HCT116 (cell line): Measurements from ENCODE around the gene THSD8. TPM values are rescaled to one million over a fixed set of nuclear protein-coding genes. Genes with fewer than 3 reads are reported as not detected.

Source experiments
- ATAC-seq: fragments of 200-7000 bp; cut with Tn5 transposase; 2 replicates; pipeline ENCODE4 v1.9.1; 2020; ENCODE audit warnings: mild to moderate bottlenecking, moderate library complexity
- BruUV-seq: library from RNA; stranded (reverse); fragments of 400-500 nt; replicated peaks from 2 replicates; lab custom pipeline; 2021; lab: Mats Ljungman, UMichigan
- CTCF ChIA-PET: fragments of 300-600 bp; sonication (Branson Sonifier 250); formaldehyde crosslinking; loops from one replicate; lab custom pipeline; 2021; ENCODE audit warnings: antibody characterized with exemption; lab: Charles Lee
- POLR2A ChIA-PET: fragments of 300-600, 350-600 bp; sonication (Branson Sonifier 250); formaldehyde crosslinking; loops from one replicate; lab custom pipeline; 2021; ENCODE audit warnings: antibody characterized with exemption; lab: Charles Lee
- RAD21 ChIA-PET, 2 experiments: fragments of 300-600 bp; sonication (Branson Sonifier 250); formaldehyde crosslinking; loops; one replicate each; lab custom pipeline; 2023; ENCODE audit warnings: low total read pairs in 2 of 2; ENCODE audit not compliant: uncharacterized antibody in 2 of 2, unreplicated experiment in 2 of 2, low non-redundant PET in 1 of 2; lab: Charles Lee
- DNase-seq: peaks from one replicate; pipeline ENCODE4 v3.0.0-alpha.2; 2010; ENCODE audit warnings: low read depth, low spot score
- H2AFZ ChIP-seq: fragments of 200-600 bp; shearing (Covaris generic), sonication (generic); 2 replicates; pipeline ENCODE4 v1.6.1; 2017; ENCODE audit warnings: low read depth, mixed run types, mixed read lengths, antibody characterized with exemption, low read length; ENCODE audit not compliant: poor library complexity, severe bottlenecking
- H3K27ac ChIP-seq: 2 replicates; pipeline ENCODE4 v1.5.1; 2012; ENCODE audit warnings: low read depth, low read length
- H3K27me3 ChIP-seq: fragments of 200-600 bp; sonication (generic); 2 replicates; pipeline ENCODE4 v1.6.1; 2016; ENCODE audit warnings: mixed run types, low read length, mixed read lengths; ENCODE audit not compliant: insufficient read depth
- H3K36me3 ChIP-seq, 2 experiments: fragments of 200-500 bp in 1 of 2; fragments of 200-600 bp in 1 of 2; sonication (Bioruptor generic) in 1 of 2; sonication (generic) in 1 of 2; 2 replicates each; pipeline versions ENCODE4 v1.5.1 to v1.6.1; 2014 to 2016; ENCODE audit warnings: low read length in 2 of 2, inconsistent platforms in 1 of 2, mixed read lengths in 1 of 2, mixed run types in 1 of 2; ENCODE audit not compliant: insufficient read depth in 2 of 2, control insufficient read depth in 1 of 2
- H3K4me1 ChIP-seq, 2 experiments: fragments of 200-600 bp in 1 of 2; sonication (generic) in 1 of 2; 2 replicates each; pipeline versions ENCODE4 v1.5.1 to v1.6.1; 2012 to 2017; ENCODE audit warnings: low read length in 2 of 2, inconsistent platforms in 1 of 2, mild to moderate bottlenecking in 1 of 2, mixed read lengths in 1 of 2, mixed run types in 1 of 2, moderate library complexity in 1 of 2; ENCODE audit not compliant: insufficient read depth in 2 of 2, control insufficient read depth in 1 of 2
- H3K4me2 ChIP-seq: fragments of 200-600 bp; sonication (generic); 2 replicates; pipeline ENCODE4 v1.6.1; 2017; ENCODE audit warnings: mixed run types, low read length, mixed read lengths
- H3K4me3 ChIP-seq, 2 experiments: fragments of 200-600 bp in 1 of 2; sonication (generic) in 1 of 2; replicated peaks in 1 of 2; 2 replicates each; pipeline ENCODE4 v1.5.1; 2011 to 2016; ENCODE audit warnings: low read length in 2 of 2, control low read depth in 1 of 2, low read depth in 1 of 2, mild to moderate bottlenecking in 1 of 2, mixed read lengths in 1 of 2, mixed run types in 1 of 2
- H3K79me2 ChIP-seq: fragments of 200-600 bp; sonication (generic); 2 replicates; pipeline ENCODE4 v1.6.1; 2017; ENCODE audit warnings: mild to moderate bottlenecking, mixed run types, low read length, moderate library complexity, mixed read lengths; ENCODE audit not compliant: insufficient read depth
- H3K9ac ChIP-seq: fragments of 200-600 bp; sonication (generic); 2 replicates; pipeline ENCODE4 v1.6.1; 2016; ENCODE audit warnings: low read length, mixed read lengths
- H3K9me2 ChIP-seq: fragments of 200-600 bp; sonication (generic), shearing (Covaris generic); 2 replicates; pipeline ENCODE4 v1.6.1; 2017; ENCODE audit warnings: mixed run types, mild to moderate bottlenecking, moderate library complexity; ENCODE audit not compliant: insufficient read depth
- H3K9me3 ChIP-seq, 2 experiments: fragments of 200-500 bp in 1 of 2; fragments of 200-600 bp in 1 of 2; sonication (Bioruptor generic) in 1 of 2; sonication (generic) in 1 of 2; 2 replicates each; pipeline ENCODE4 v1.6.1; 2014 to 2017; ENCODE audit warnings: low read length in 2 of 2, mixed read lengths in 2 of 2, inconsistent platforms in 1 of 2, low read depth in 1 of 2, mild to moderate bottlenecking in 1 of 2, mixed run types in 1 of 2, moderate library complexity in 1 of 2; ENCODE audit not compliant: control insufficient read depth in 1 of 2, insufficient read depth in 1 of 2
- H4K20me1 ChIP-seq: fragments of 200-600 bp; sonication (generic), shearing (Covaris generic); 2 replicates; pipeline ENCODE4 v1.6.1; 2017; ENCODE audit warnings: mixed run types, mild to moderate bottlenecking, moderate library complexity; ENCODE audit not compliant: insufficient read depth
- CBX3 ChIP-seq: IDR thresholded peaks from 2 replicates; pipeline ENCODE4 v1.6.1; 2012; ENCODE audit warnings: low read depth
- CEBPB ChIP-seq: IDR thresholded peaks from 2 replicates; pipeline ENCODE4 v1.6.1; 2012; ENCODE audit warnings: low read depth
- CTCF ChIP-seq, 3 experiments: fragments of 200-600 bp in 1 of 3; sonication (generic) in 1 of 3; IDR thresholded peaks in 2 of 3; conservative IDR thresholded peaks in 1 of 3; 2 replicates each; pipeline ENCODE4 v1.5.1; 2012 to 2017; ENCODE audit warnings: low read depth in 2 of 3, low read length in 2 of 3, antibody characterized with exemption in 1 of 3, borderline replicate concordance in 1 of 3, control low read depth in 1 of 3, mild to moderate bottlenecking in 1 of 3, mixed read lengths in 1 of 3, mixed run types in 1 of 3, moderate library complexity in 1 of 3; ENCODE audit not compliant: insufficient read depth in 1 of 3
- EGR1 ChIP-seq: IDR thresholded peaks from 2 replicates; pipeline ENCODE4 v1.6.1; 2012; ENCODE audit warnings: low read depth
- EZH2 ChIP-seq: fragments of 200-600 bp; sonication (generic); IDR thresholded peaks from 2 replicates; pipeline ENCODE4 v1.6.1; 2017; ENCODE audit warnings: antibody characterized with exemption, mixed run types
- EZH2phosphoT487 ChIP-seq: fragments of 200-600 bp; IDR thresholded peaks from 2 replicates; pipeline ENCODE4 v1.6.1; 2018; ENCODE audit warnings: antibody characterized with exemption, borderline replicate concordance
- FOSL1 ChIP-seq: IDR thresholded peaks from 2 replicates; pipeline ENCODE4 v1.6.1; 2012; ENCODE audit warnings: low read depth
- POLR2A ChIP-seq: IDR thresholded peaks from 2 replicates; pipeline ENCODE4 v1.7.0; 2011; ENCODE audit warnings: borderline replicate concordance; ENCODE audit not compliant: insufficient read depth, insufficient read length; ENCODE audit errors: extremely low read depth
- RAD21 ChIP-seq: IDR thresholded peaks from 2 replicates; pipeline ENCODE4 v1.6.1; 2012; ENCODE audit warnings: low read depth, mild to moderate bottlenecking
- SIN3A ChIP-seq: IDR thresholded peaks from 2 replicates; pipeline ENCODE4 v1.6.1; 2012; ENCODE audit warnings: low read depth
- SP1 ChIP-seq: IDR thresholded peaks from 2 replicates; pipeline ENCODE4 v1.6.1; 2012; ENCODE audit warnings: low read depth
- TCF7L2 ChIP-seq: IDR thresholded peaks from 2 replicates; pipeline ENCODE4 v1.7.0; 2011; ENCODE audit warnings: borderline replicate concordance, inconsistent platforms; ENCODE audit not compliant: insufficient read depth, insufficient read length; ENCODE audit errors: extremely low read depth
- YY1 ChIP-seq: IDR thresholded peaks from 2 replicates; pipeline ENCODE4 v1.6.1; 2011; ENCODE audit warnings: low read length, low read depth, moderate library complexity, mild to moderate bottlenecking; ENCODE audit not compliant: insufficient replicate concordance; ENCODE audit errors: extremely low read depth
- ZBTB33 ChIP-seq: IDR thresholded peaks from 2 replicates; pipeline ENCODE4 v1.6.1; 2011; ENCODE audit warnings: mild to moderate bottlenecking, low read length, moderate library complexity; ENCODE audit not compliant: insufficient replicate concordance; ENCODE audit errors: extremely low read depth
- ZFX ChIP-seq: fragments of 450-650 bp; IDR thresholded peaks from 2 replicates; pipeline ENCODE4 v1.6.1; 2017
- ZNF274 ChIP-seq: fragments of 200-500 bp; sonication (Bioruptor generic); IDR thresholded peaks from 2 replicates; pipeline ENCODE4 v1.6.1; 2014; ENCODE audit warnings: mild to moderate bottlenecking, low read depth, low read length, inconsistent platforms
- intact Hi-C: fragments of 100-400 bp; cut with micrococcal nuclease; formaldehyde crosslinking; loops from 2 replicates; pipeline ENCODE4 v1.10.0; 2022
- total RNA-seq: library from RNA; stranded (reverse); gene quantifications from one replicate; pipeline ENCODE4 v1.2.1, GENCODE V29; 2021; ENCODE audit not compliant: unreplicated experiment

THSD8 gene
- total RNA-seq, 1 experiment from 2014 or later = 33.3 TPM

GRCh38 chr19:12759686-12760085 lies 42.2 kb upstream of the THSD8 start:
- CTCF ChIA-PET = interaction anchor here (0.6 to 6.1 kb wide), 13 partner anchors 11 to 121 kb away, joined by 3 to 87 read pairs (median 5); partner anchors contain the start of genes DNASE2, HOOK2, JUNB and RTBDN
- no peak overlapping the region for H3K27ac ChIP-seq
- H3K79me2 ChIP-seq = no peaks in the 10 kb centered on the region
- no peak overlapping the region for H3K4me2 ChIP-seq
- H4K20me1 ChIP-seq = no peaks in the 10 kb centered on the region
- DNase-seq (no peak), ATAC-seq (no peak)
- H3K4me1 ChIP-seq = peaks cover 4 to 13% of the 10 kb centered on the region in 2 experiments; a peak in 3 of 4 replicates
- POLR2A ChIA-PET = interaction anchor here (0.6 to 2.7 kb wide), 4 partner anchors 32 to 53 kb away, joined by 3 to 9 read pairs (median 5); partner anchors contain the start of gene JUNB
- H3K36me3 ChIP-seq = peaks cover 11 to 12% of the 10 kb centered on the region in 2 experiments
- no TSS peak for BruUV-seq
- H2AFZ ChIP-seq = no peak overlapping the region
- TF ChIP-seq EGR1 (no peak), ZBTB33 (no peak), YY1 (no peak), ZFX (no peak), SIN3A (no peak), ZNF274 (no peak), CEBPB (no peak), EZH2phosphoT487 (no peak), FOSL1 (no peak), CTCF (IDR thresholded peaks at IDR 0.05 in 2 of 3, conservative IDR thresholded peaks at IDR 0.05 in 1 of 3; ENCODE audit: borderline replicate concordance in 1 of 3, insufficient read depth in 1 of 3, low read depth in 2 of 3, low read length in 2 of 3) (no peak), POLR2A (no peak), TCF7L2 (no peak), RAD21 (no peak), SP1 (no peak), EZH2 (no peak), CBX3 (no peak)
- no peaks in the 10 kb centered on the region for H3K9me2 ChIP-seq
- intact Hi-C loops = no loop called here
- no peaks in the 10 kb centered on the region for H3K9me3 ChIP-seq
- no peak overlapping the region for H3K4me3 ChIP-seq
- H3K9ac ChIP-seq = no peak overlapping the region
- H3K27me3 ChIP-seq = no peaks in the 10 kb centered on the region
- RAD21 ChIA-PET = interaction anchor here in 1 of 2 experiments (0.8 kb wide), 1 partner anchor 88 kb away, joined by 3 read pairs; no protein-coding TSS in a partner anchor
